Inflammatory macrophage treated with lipopolysaccharide for 1 hour (primary cell): ENCODE results near the gene ATXN7.

Experiments used
- DNase-seq, 2 donors: peaks; one replicate each; pipeline ENCODE4 v3.0.0-alpha.2; 2020 to 2022

Gene ATXN7

GRCh38 chr3:63934041-63934866 lies 70.6 kb downstream of the ATXN7 start:
- peak; percentile 77 to 87 for DNase-seq

GRCh38 chr3:63936925-63937324 lies 73.3 kb downstream of the ATXN7 start:
- no peak for DNase-seq

GRCh38 chr3:63937661-63938651 lies 74.3 kb downstream of the ATXN7 start:
- DNase-seq, result peak; percentile 47 to 69

DNA sequence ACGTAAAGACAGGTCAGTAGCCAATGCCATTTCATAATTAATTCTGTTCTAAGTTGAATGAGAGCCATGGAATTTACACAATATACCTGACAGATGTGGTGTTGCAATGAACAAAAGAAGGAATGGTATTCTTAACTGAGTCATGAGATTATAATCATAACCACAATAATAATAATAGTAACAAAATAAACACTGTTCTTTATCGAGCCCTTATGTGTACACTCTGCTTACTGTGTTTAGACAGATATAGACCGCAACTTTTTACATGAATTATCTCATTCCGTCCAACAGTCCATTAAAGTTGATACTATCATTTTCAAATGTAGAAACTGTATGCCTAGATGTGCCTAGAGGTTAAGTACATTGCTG lies 76.7 kb downstream of the ATXN7 start:
- DNase-seq, result no peak

GRCh38 chr3:63942528-63942927 lies 78.9 kb downstream of the ATXN7 start:
- peak in 1 of 2 donors; percentile 37 for DNase-seq

GRCh38 chr3:63943678-63944077 lies 80.0 kb downstream of the ATXN7 start:
- no peak for DNase-seq

- DNase-seq, result no peak
Observed at GRCh38 chr3:63945558-63946096, 82.0 kb downstream of the ATXN7 start.

GRCh38 chr3:63946753-63947152 lies 83.1 kb downstream of the ATXN7 start:
- no peak for DNase-seq

GRCh38 chr3:63947594-63947993 lies 83.9 kb downstream of the ATXN7 start:
- DNase-seq, result no peak

GRCh38 chr3:63949005-63949404 lies 85.3 kb downstream of the ATXN7 start:
- DNase-seq, result peak in 1 of 2 donors; percentile 32

GRCh38 chr3:63950698-63951097 lies 87.0 kb downstream of the ATXN7 start:
- peak; percentile 28 to 60 for DNase-seq

- no peak for DNase-seq
Observed at GRCh38 chr3:63951492-63952247, 88.0 kb downstream of the ATXN7 start.

DNA sequence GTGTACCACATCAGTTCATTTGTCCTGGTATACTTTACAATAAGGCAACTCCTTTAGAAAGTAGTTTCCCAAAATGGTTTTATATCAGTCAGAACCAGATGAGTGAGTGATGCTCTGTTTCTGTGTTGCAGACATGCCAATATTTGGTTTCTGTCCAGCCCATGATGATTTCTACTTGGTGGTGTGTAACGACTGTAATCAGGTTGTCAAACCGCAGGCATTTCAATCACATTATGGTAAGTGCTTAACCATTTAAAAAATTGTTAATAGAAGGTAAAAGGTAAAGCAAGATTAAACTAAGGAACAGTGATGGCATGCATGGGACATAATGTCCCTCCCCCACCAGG lies 88.6 kb downstream of the ATXN7 start:
- DNase-seq, result no peak

GRCh38 chr3:63954182-63954581 lies 90.5 kb downstream of the ATXN7 start:
- DNase-seq, result no peak

- no peak for DNase-seq
Observed at GRCh38 chr3:63955036-63955650, 91.5 kb downstream of the ATXN7 start.

- DNase-seq, result no peak
Observed at GRCh38 chr3:63955830-63956545, 92.3 kb downstream of the ATXN7 start.

GRCh38 chr3:63959146-63959545 lies 95.5 kb downstream of the ATXN7 start:
- no peak for DNase-seq

- DNase-seq, result peak; percentile 46 to 61
Observed at GRCh38 chr3:63960048-63960711, 96.5 kb downstream of the ATXN7 start.

- DNase-seq, result peak in 1 of 2 donors; percentile 37
Observed at GRCh38 chr3:63961891-63962290, 98.2 kb downstream of the ATXN7 start.

- DNase-seq, result no peak
Observed at GRCh38 chr3:63963496-63963895, 99.8 kb downstream of the ATXN7 start.
